ENCODE data around the gene C4orf54. TPM values are rescaled to one million over a fixed set of nuclear protein-coding genes. Genes with fewer than 3 reads are reported as not detected.

The C4orf54 gene
- total RNA-seq, 1 donor, result not detected

DNA sequence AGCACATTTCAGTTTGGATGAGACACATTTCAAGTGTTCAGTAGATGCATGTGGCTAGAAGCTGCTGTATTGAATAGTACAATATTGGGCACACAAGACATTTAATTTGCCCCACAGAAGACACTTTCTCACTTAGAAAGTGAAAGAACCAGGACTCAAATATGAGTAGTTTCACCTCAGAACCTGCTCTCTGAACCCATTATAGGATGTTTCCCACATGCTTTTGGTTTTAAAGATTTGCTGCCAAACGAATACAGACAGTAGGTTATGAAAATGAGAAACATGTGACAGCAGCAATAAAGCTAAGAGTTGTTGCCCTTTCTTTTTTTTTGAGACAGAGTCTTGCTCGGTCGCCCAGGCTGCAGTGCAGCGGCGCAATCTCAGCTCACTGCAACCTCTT, 32.3 kb downstream of the C4orf54 start:
- no peak for DNase-seq (ENCODE audit: low read depth in 2 of 3, low spot score in 2 of 3)

DNA sequence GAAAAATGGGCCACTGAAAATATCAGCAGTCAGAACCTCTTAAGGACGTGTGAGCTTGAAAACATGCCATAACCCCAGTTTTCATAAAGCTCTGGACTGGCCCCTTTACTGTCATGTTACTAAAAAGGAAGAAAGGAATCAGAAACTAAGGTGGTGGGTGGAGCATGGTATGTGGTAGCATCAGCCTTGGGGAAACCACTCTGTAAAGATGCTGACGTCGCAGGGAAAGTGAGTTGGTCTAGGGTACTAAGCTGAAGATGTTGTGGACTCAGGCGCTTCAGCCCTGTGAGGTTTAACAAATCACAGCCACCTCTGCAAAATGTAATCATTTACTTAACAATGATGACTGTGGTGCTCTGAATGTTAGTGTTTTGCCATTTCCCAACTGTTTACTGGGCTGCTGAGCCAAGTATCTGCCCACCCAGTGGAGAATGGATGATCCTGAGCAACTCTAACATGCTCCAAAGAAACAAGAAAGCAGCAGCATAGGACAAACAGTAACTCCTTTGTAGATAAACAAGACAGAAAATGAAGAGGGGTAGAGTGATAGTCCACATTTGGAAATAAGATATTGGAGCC, 33.4 kb downstream of the C4orf54 start:
- no peak for DNase-seq (ENCODE audit: low read depth in 2 of 3, low spot score in 2 of 3)

- no peak for DNase-seq (ENCODE audit: low read depth in 2 of 3, low spot score in 2 of 3)
These were observed 35.3 kb downstream of the C4orf54 start for GRCh38 chr4:99622341-99622740.

GRCh38 chr4:99617374-99617773, 40.3 kb downstream of the C4orf54 start:
- no peak for DNase-seq (ENCODE audit: low read depth in 2 of 3, low spot score in 2 of 3)

- no peak for DNase-seq (ENCODE audit: low read depth in 2 of 3, low spot score in 2 of 3)
These were observed 42.3 kb downstream of the C4orf54 start for GRCh38 chr4:99615170-99615820.

GRCh38 chr4:99614491-99614890, 43.1 kb downstream of the C4orf54 start:
- DNase-seq (ENCODE audit: low read depth in 2 of 3, low spot score in 2 of 3), result no peak

GRCh38 chr4:99612704-99613103, 44.9 kb downstream of the C4orf54 start:
- DNase-seq (ENCODE audit: low read depth in 2 of 3, low spot score in 2 of 3), result no peak

DNA sequence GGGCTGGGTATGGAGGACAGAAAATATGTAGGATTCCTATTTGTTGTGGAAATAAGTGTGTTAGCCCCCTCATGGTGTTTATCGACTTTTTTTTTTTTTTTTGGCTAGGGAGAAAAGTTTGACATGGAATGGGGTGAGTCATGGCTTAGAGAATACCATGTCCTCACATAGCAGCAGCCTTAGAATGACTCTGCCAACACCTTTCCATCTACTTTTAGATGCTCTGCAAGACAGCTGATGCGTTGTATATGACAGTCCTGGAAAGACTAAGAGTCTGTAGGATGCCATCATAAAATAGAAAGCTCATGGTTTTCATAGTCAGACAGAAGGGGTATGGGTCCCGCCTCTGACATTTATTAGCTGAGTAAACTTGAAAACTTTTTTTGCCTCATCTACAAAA, 45.3 kb downstream of the C4orf54 start:
- no peak for DNase-seq (ENCODE audit: low read depth in 2 of 3, low spot score in 2 of 3)

GRCh38 chr4:99610605-99611175, 46.9 kb downstream of the C4orf54 start:
- DNase-seq (ENCODE audit: low read depth in 2 of 3, low spot score in 2 of 3), result no peak

DNA sequence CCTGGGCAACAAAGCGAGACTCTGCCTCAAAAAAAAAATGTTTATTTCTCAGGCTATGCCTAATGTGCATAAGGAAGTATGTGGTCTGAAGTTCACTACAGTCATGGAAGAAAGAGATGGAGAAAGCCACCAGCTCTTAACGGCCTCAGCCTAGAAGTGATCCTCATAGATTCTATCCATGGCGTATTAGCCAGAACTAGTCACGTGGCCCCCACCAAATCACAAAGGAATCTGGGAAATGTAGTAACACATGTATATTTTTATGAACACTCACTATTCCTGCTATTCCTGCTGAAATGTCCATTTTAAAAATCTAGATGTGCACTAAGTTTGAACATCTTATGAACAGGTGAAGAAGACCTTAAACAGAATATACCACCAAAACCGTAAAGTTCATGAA, 49.2 kb downstream of the C4orf54 start:
- DNase-seq (ENCODE audit: low read depth in 2 of 3, low spot score in 2 of 3), result no peak

Other genes with a start within 250 kb of the C4orf54 start
- not detected for gene ADH7, start 222.5 kb downstream of the C4orf54 start, total RNA-seq
- not detected for gene C4orf17, start 146.8 kb downstream of the C4orf54 start, total RNA-seq
- gene TRMT10A, start 93.8 kb downstream of the C4orf54 start, total RNA-seq, result 1.1 TPM
- under 0.01 TPM for gene MTTP, start 83.0 kb downstream of the C4orf54 start, total RNA-seq
- 15.9 TPM for gene DAPP1, start 159.0 kb upstream of the C4orf54 start, total RNA-seq
- 15.3 TPM for gene LAMTOR3, start 236.6 kb upstream of the C4orf54 start, total RNA-seq

Data from hematopoietic multipotent progenitor cell (in vitro differentiated cells).